ENCODE measurements around the gene RASA3.
"Not testable (repeated sequence)": the region's sequence is repeated elsewhere in the genome, so short reads cannot be mapped to it uniquely, and the experiment has no call there.

Gene RASA3

GRCh38 chr13:114111577-114111976 lies 20.8 kb downstream of the RASA3 start:
- peak; percentile 34 for DNase-seq

- DNase-seq: not testable (repeated sequence)
Observed at GRCh38 chr13:114110830-114111189, 21.6 kb downstream of the RASA3 start.

GRCh38 chr13:114110091-114110829 lies 22.2 kb downstream of the RASA3 start:
- DNase-seq: peak; percentile 76

- no peak for DNase-seq
Observed at GRCh38 chr13:114109641-114110041, 22.8 kb downstream of the RASA3 start.

GRCh38 chr13:114108894-114109293 lies 23.5 kb downstream of the RASA3 start:
- DNase-seq: no peak

- no peak for DNase-seq
Observed at GRCh38 chr13:114108141-114108761, 24.2 kb downstream of the RASA3 start.

- no peak for DNase-seq
Observed at GRCh38 chr13:114107686-114108081, 24.7 kb downstream of the RASA3 start.

GRCh38 chr13:114106991-114107685 lies 25.3 kb downstream of the RASA3 start:
- DNase-seq: no peak

- no peak for DNase-seq
Observed at GRCh38 chr13:114106526-114106925, 25.9 kb downstream of the RASA3 start.

GRCh38 chr13:114105521-114106225 lies 26.8 kb downstream of the RASA3 start:
- DNase-seq: no peak

GRCh38 chr13:114104655-114105520 lies 27.5 kb downstream of the RASA3 start:
- DNase-seq: no peak

- no peak for DNase-seq
Observed at GRCh38 chr13:114103801-114104654, 28.4 kb downstream of the RASA3 start.

GRCh38 chr13:114103289-114103621 lies 29.2 kb downstream of the RASA3 start:
- not testable (repeated sequence) for DNase-seq

- no peak for DNase-seq
Observed at GRCh38 chr13:114102521-114103288, 29.7 kb downstream of the RASA3 start.

- DNase-seq: no peak
Observed at GRCh38 chr13:114102131-114102520, 30.3 kb downstream of the RASA3 start.

- DNase-seq: no peak
Observed at GRCh38 chr13:114101358-114102130, 30.9 kb downstream of the RASA3 start.

- no peak for DNase-seq
Observed at GRCh38 chr13:114100446-114101357, 31.7 kb downstream of the RASA3 start.

- DNase-seq: no peak
Observed at GRCh38 chr13:114099918-114100445, 32.4 kb downstream of the RASA3 start.

GRCh38 chr13:114099191-114099590 lies 33.2 kb downstream of the RASA3 start:
- no peak for DNase-seq
